Measurements from ENCODE around the gene SOCS6. TPM values are rescaled to one million over a fixed set of nuclear protein-coding genes. Genes with fewer than 3 reads are reported as not detected.

The SOCS6 gene
- 10 to 100 TPM; 56.3 to 61.3 TPM for total RNA-seq

GRCh38 chr18:70288851-70289328 is at the start of gene SOCS6:
Gene SOCS6 (plus strand): TSS chr18:70289045. CDS start chr18:70324669, 35,624 bp downstream.

Other genes with a start within 250 kb of the SOCS6 start
- 10 to 100 TPM; 34.8 to 50.3 TPM for gene RTTN, start 83.4 kb upstream of the SOCS6 start, total RNA-seq